AG09309 (cell line): ENCODE results near the gene FOXN3.
A peak's percentile ranks its signal among the peaks of the same experiment; 100 is the strongest.

Experiments used
- DNase-seq: peaks from one replicate; pipeline ENCODE4 v3.0.0-alpha.2; 2010; ENCODE audit warnings: low read depth
- H3K4me3 ChIP-seq: 2 replicates; pipeline ENCODE4 v1.5.1; 2011; ENCODE audit warnings: mild to moderate bottlenecking, low read depth, low read length, moderate library complexity; ENCODE audit not compliant: control insufficient read depth
- CTCF ChIP-seq: IDR thresholded peaks from 2 replicates; pipeline ENCODE4 v1.5.1; 2011; ENCODE audit warnings: mild to moderate bottlenecking, low read depth, low read length, inconsistent platforms; ENCODE audit not compliant: insufficient read depth, control insufficient read depth; ENCODE audit errors: missing control alignments

Gene FOXN3

GRCh38 chr14:89435492-89435891, 18.5 kb upstream of the FOXN3 start:
- no peak for DNase-seq
- no peak overlapping the region for H3K4me3 ChIP-seq
- no peak for TF ChIP-seq CTCF

- no peak for DNase-seq
- H3K4me3 ChIP-seq = no peak overlapping the region
- no peak for TF ChIP-seq CTCF
Measured at GRCh38 chr14:89432226-89432625, 15.2 kb upstream of the FOXN3 start.

- no peak for DNase-seq
- TF ChIP-seq CTCF = no peak
- H3K4me3 ChIP-seq = peak overlapping the region; percentile 6; the same call in 1 of the 2 replicates
Measured at GRCh38 chr14:89430391-89431236, 13.6 kb upstream of the FOXN3 start.

- no peak overlapping the region for H3K4me3 ChIP-seq
- no peak for DNase-seq
- no peak for TF ChIP-seq CTCF
Measured at GRCh38 chr14:89429199-89430181, 12.5 kb upstream of the FOXN3 start.

- DNase-seq = no peak
- TF ChIP-seq CTCF = no peak
- H3K4me3 ChIP-seq = no peak overlapping the region
Measured at GRCh38 chr14:89428546-89429198, 11.6 kb upstream of the FOXN3 start.

GRCh38 chr14:89428173-89428523, 11.1 kb upstream of the FOXN3 start:
- H3K4me3 ChIP-seq = no peak overlapping the region
- no peak for DNase-seq
- TF ChIP-seq CTCF = no peak
